DND-41 (cell line): ENCODE measurements around the gene ART5.

Experiments used
- EZH2 ChIP-seq: IDR thresholded peaks from 3 replicates; pipeline ENCODE4 v1.6.1; 2012; ENCODE audit warnings: borderline replicate concordance, low read depth, mild to moderate bottlenecking, moderate library complexity, low read length, inconsistent platforms; ENCODE audit not compliant: severe bottlenecking
- TF ChIP-seq, protein P1 (sequence below): IDR thresholded peaks from 2 replicates; pipeline ENCODE4 v1.5.1; 2012; ENCODE audit warnings: borderline replicate concordance, low read length, moderate library complexity, mild to moderate bottlenecking; ENCODE audit not compliant: poor library complexity, severe bottlenecking; ENCODE audit errors: extremely low read depth

- TF ChIP-seq, protein P1, sequence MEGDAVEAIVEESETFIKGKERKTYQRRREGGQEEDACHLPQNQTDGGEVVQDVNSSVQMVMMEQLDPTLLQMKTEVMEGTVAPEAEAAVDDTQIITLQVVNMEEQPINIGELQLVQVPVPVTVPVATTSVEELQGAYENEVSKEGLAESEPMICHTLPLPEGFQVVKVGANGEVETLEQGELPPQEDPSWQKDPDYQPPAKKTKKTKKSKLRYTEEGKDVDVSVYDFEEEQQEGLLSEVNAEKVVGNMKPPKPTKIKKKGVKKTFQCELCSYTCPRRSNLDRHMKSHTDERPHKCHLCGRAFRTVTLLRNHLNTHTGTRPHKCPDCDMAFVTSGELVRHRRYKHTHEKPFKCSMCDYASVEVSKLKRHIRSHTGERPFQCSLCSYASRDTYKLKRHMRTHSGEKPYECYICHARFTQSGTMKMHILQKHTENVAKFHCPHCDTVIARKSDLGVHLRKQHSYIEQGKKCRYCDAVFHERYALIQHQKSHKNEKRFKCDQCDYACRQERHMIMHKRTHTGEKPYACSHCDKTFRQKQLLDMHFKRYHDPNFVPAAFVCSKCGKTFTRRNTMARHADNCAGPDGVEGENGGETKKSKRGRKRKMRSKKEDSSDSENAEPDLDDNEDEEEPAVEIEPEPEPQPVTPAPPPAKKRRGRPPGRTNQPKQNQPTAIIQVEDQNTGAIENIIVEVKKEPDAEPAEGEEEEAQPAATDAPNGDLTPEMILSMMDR: no peak
- TF ChIP-seq EZH2: no peak
Observed at GRCh38 chr11:3635641-3636375, 6.0 kb downstream of the ART5 start.
